GM06990 (cell line): Measurements from ENCODE around the gene ARHGAP29.

ENCODE experiments used
- DNase-seq: peaks from one replicate; pipeline ENCODE4 v3.0.0-alpha.2; 2011; ENCODE audit not compliant: insufficient read length; ENCODE audit errors: extremely low read depth
- H3K27me3 ChIP-seq: replicated peaks from 2 replicates; pipeline ENCODE4 v1.6.0; 2011; ENCODE audit warnings: low read length; ENCODE audit not compliant: control insufficient read depth, insufficient read depth
- H3K36me3 ChIP-seq: 2 replicates; pipeline ENCODE4 v1.5.1; 2011; ENCODE audit warnings: low read length; ENCODE audit not compliant: control insufficient read depth, insufficient read depth
- H3K4me3 ChIP-seq: replicated peaks from 2 replicates; pipeline ENCODE4 v1.5.1; 2011; ENCODE audit warnings: low read depth, mild to moderate bottlenecking, control low read depth, low read length
- TF ChIP-seq, protein P1 (sequence below): IDR thresholded peaks from 2 replicates; pipeline ENCODE4 v1.5.1; 2011; ENCODE audit warnings: low read length, control low read depth, mild to moderate bottlenecking, inconsistent platforms; ENCODE audit not compliant: insufficient read depth, poor library complexity, severe bottlenecking

The ARHGAP29 gene

GRCh38 chr1:94279038-94279437, 41.7 kb upstream of the ARHGAP29 start:
- no peak for DNase-seq
- Histone ChIP-seq H3K27me3 (no peaks in the 10 kb centered on the region; the same call in 1 of the 2 replicates), H3K36me3 (no peaks in the 10 kb centered on the region), H3K4me3 (no peak overlapping the region)
- TF ChIP-seq, protein P1, sequence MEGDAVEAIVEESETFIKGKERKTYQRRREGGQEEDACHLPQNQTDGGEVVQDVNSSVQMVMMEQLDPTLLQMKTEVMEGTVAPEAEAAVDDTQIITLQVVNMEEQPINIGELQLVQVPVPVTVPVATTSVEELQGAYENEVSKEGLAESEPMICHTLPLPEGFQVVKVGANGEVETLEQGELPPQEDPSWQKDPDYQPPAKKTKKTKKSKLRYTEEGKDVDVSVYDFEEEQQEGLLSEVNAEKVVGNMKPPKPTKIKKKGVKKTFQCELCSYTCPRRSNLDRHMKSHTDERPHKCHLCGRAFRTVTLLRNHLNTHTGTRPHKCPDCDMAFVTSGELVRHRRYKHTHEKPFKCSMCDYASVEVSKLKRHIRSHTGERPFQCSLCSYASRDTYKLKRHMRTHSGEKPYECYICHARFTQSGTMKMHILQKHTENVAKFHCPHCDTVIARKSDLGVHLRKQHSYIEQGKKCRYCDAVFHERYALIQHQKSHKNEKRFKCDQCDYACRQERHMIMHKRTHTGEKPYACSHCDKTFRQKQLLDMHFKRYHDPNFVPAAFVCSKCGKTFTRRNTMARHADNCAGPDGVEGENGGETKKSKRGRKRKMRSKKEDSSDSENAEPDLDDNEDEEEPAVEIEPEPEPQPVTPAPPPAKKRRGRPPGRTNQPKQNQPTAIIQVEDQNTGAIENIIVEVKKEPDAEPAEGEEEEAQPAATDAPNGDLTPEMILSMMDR: no peak

GRCh38 chr1:94276988-94277434, 39.6 kb upstream of the ARHGAP29 start:
- TF ChIP-seq, protein P1: no peak
- no peak for DNase-seq

GRCh38 chr1:94275083-94275482, 37.7 kb upstream of the ARHGAP29 start:
- Histone ChIP-seq H3K27me3 (no peaks in the 10 kb centered on the region), H3K36me3 (no peaks in the 10 kb centered on the region), H3K4me3 (no peak overlapping the region)
- DNase-seq: no peak
- TF ChIP-seq, protein P1: no peak

More at GRCh38 chr1:94276988-94277434, 39.6 kb upstream of the ARHGAP29 start:
- Histone ChIP-seq H3K27me3 (no peaks in the 10 kb centered on the region), H3K4me3 (no peak overlapping the region), H3K36me3 (no peaks in the 10 kb centered on the region)

DNA sequence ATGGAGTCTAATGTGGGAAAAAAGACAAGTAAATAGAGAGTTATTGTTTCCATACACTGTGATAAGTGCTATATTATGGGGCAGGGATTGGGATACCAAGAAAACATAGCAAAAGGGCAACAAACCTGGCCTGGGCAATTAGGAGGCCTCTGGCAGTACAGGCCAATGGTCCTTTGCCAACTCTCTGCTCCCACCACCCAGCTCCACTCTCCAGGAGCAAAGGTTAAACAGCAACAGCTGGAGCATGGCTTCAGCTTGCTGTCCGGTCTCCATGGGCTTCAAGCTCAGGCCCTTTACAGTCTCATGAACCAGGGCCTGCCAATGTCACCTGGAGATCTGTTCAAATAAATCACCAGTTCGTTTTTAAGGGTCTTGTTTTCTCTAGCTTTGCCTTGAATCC, 37.2 kb upstream of the ARHGAP29 start:
- no peak overlapping the region for H3K4me3 ChIP-seq
- no peaks in the 10 kb centered on the region for H3K27me3 ChIP-seq
- TF ChIP-seq, protein P1: no peak
- no peak for DNase-seq
- no peaks in the 10 kb centered on the region for H3K36me3 ChIP-seq

DNA sequence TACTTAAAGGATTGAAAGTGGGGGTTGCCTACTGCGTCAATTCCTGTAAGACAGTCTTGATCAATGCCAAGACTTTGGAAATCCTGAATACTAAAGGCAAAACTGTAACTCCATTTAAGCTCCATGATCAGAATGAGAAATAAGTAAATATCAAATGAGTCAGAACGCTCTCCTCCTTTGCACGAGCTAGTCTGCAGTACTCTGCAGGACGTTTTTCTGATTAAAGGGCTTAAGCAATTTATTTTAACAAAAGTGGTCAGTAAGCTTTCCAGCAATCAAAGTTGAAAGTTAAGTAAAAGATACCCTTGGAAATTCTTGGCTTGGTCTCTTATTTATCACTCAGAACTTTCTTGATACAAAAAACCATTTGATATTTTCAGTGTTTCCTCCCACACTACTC, 35.7 kb upstream of the ARHGAP29 start:
- no peak for DNase-seq
- H3K4me3 ChIP-seq: no peak overlapping the region
- TF ChIP-seq, protein P1: no peak
- H3K36me3 ChIP-seq: no peaks in the 10 kb centered on the region
- H3K27me3 ChIP-seq: no peaks in the 10 kb centered on the region

DNA sequence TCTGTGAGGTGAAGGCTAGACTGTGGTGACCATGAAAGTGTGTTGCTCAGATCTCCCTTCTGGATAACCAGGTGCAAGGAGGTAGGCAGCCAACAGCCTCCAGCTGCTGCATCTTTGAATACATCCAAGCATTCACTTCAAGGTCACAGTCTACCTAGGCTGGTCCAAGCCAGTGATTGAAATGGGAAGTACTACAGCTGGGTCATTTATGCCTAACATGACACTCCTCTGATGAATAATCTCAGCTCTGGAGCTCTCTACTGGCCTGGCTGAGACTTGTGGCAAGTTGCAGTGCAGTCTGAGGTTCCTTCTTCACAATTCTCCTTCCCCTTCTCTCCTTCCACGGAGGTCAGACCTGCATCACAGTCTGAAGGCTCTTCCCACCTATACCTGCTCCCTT, 35.0 kb upstream of the ARHGAP29 start:
- TF ChIP-seq, protein P1: no peak
- Histone ChIP-seq H3K27me3 (no peaks in the 10 kb centered on the region), H3K36me3 (no peaks in the 10 kb centered on the region), H3K4me3 (no peak overlapping the region)
- no peak for DNase-seq
